ENCODE results near the gene EPHA6.
"Not testable (repeated sequence)": the region's sequence is repeated elsewhere in the genome, so short reads cannot be mapped to it uniquely, and the experiment has no call there.

Gene EPHA6

DNA sequence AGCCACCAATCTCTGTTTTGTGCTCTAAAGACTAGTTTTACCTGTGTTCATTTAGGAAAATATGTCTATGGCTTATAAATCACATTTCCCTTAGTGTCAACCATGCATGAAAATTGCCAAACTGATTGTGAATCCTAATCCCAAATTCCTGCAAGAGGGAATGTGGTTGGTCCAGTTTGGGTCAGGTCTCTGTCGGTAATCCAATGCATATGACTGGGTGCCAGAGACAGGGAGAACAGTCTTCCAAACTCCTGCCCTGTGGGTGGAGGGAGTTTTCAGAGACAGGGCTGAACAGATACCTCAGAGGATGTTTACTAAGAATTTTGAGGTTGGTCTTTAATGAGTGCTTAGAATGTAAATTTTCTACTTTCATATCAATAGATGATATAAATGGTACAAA, 649.6 kb downstream of the EPHA6 start:
- H3K9me3 ChIP-seq (ENCODE audit: control insufficient read depth, low read length): no peaks in the 10 kb centered on the region

DNA sequence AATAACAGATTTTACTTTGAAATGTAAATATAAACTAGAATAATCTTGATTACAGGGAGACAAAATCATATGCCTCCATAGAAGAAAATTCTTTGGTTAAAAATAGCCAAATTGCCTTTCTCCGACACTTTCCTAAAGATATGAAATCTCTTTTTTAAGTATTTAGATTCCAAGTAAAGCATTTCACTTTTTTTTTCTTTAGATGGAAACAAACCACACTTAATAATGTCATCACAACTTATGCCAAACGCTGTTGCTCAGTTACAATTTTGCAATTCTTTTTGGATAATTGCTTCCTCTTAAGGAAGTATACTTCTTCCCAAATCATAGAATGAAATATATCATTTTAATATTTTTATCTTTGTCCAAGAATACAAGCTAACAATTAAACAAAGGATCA, 656.1 kb downstream of the EPHA6 start:
- Histone ChIP-seq H3K4me3 (ENCODE audit: insufficient read depth, low read depth, low read length, poor library complexity, severe bottlenecking) (no peak overlapping the region), H3K36me3 (ENCODE audit: control insufficient read depth, insufficient read depth, low read length) (no peaks in the 10 kb centered on the region), H3K4me1 (ENCODE audit: control insufficient read depth, insufficient read depth, low read length, poor library complexity, severe bottlenecking) (no peaks in the 10 kb centered on the region), H3K9me3 (ENCODE audit: control insufficient read depth, low read length) (no peaks in the 10 kb centered on the region), H3K27me3 (replicated peaks; ENCODE audit: control insufficient read depth, insufficient read depth, low read length, poor library complexity, severe bottlenecking) (no peaks in the 10 kb centered on the region), H3K27ac (ENCODE audit: insufficient read depth, low read length, poor library complexity, severe bottlenecking) (no peak overlapping the region)
- DNase-seq: no peak

More for the DNA sequence above, 649.6 kb downstream of the EPHA6 start:
- Histone ChIP-seq H3K27me3 (replicated peaks; ENCODE audit: control insufficient read depth, insufficient read depth, low read length, poor library complexity, severe bottlenecking) (no peaks in the 10 kb centered on the region), H3K27ac (ENCODE audit: insufficient read depth, low read length, poor library complexity, severe bottlenecking) (no peak overlapping the region), H3K4me3 (ENCODE audit: insufficient read depth, low read depth, low read length, poor library complexity, severe bottlenecking) (no peak overlapping the region), H3K4me1 (ENCODE audit: control insufficient read depth, insufficient read depth, low read length, poor library complexity, severe bottlenecking) (no peaks in the 10 kb centered on the region), H3K36me3 (ENCODE audit: control insufficient read depth, insufficient read depth, low read length) (no peaks in the 10 kb centered on the region)
- no peak for DNase-seq

DNA sequence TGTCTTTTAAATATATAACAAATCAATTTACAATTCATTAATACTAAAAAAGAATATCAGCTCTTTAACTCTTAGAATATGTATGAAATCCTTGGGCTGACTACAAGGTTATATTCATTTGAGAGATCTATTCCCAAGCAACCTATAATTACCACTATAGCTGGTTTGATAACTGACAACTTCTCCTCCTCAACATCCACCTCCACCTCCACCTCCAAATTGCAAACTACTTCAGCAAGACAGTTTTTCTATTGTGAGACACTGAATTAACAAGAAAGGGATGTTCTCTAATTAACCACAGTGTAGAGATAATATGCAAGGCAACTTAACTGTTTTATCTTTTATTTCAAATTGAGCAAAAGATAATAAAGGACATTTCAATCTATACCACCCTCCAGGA, 665.3 kb downstream of the EPHA6 start:
- Histone ChIP-seq H3K36me3 (ENCODE audit: control insufficient read depth, insufficient read depth, low read length) (no peaks in the 10 kb centered on the region), H3K9me3 (ENCODE audit: control insufficient read depth, low read length) (no peaks in the 10 kb centered on the region), H3K27me3 (replicated peaks; ENCODE audit: control insufficient read depth, insufficient read depth, low read length, poor library complexity, severe bottlenecking) (no peaks in the 10 kb centered on the region), H3K27ac (ENCODE audit: insufficient read depth, low read length, poor library complexity, severe bottlenecking) (no peak overlapping the region), H3K4me3 (ENCODE audit: insufficient read depth, low read depth, low read length, poor library complexity, severe bottlenecking) (no peak overlapping the region), H3K4me1 (ENCODE audit: control insufficient read depth, insufficient read depth, low read length, poor library complexity, severe bottlenecking) (no peaks in the 10 kb centered on the region)
- DNase-seq: no peak

DNA sequence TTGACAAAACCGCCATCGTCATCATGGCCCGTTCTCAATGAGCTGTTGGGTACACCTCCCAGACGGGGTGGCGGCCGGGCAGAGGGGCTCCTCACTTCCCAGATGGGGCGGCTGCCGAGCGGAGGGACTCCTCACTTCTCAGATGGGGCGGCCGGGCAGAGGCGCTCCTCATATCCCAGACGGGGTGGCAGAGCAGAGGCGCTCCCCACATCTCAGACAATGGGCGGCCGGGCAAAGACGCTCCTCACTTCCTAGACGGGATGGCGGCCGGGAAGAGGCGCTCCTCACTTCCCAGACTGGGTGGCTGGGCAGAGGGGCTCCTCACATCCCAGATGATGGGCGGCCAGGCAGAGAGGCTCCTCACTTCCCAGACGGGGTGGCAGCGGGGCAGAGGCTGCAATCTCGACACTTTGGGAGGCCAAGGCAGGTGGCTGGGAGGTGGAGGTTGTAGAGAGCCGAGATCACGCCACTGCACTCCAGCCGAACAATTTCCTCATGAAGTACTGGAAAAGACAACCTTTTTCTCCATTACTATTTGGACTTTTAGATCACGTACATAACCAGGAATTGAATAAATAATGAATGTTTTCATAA, 666.4 kb downstream of the EPHA6 start:
- DNase-seq; H3K36me3 ChIP-seq (ENCODE audit: control insufficient read depth, insufficient read depth, low read length); H3K4me3 ChIP-seq (ENCODE audit: insufficient read depth, low read depth, low read length, poor library complexity, severe bottlenecking); H3K4me1 ChIP-seq (ENCODE audit: control insufficient read depth, insufficient read depth, low read length, poor library complexity, severe bottlenecking); H3K27me3 ChIP-seq (replicated peaks; ENCODE audit: control insufficient read depth, insufficient read depth, low read length, poor library complexity, severe bottlenecking); H3K27ac ChIP-seq (ENCODE audit: insufficient read depth, low read length, poor library complexity, severe bottlenecking); H3K9me3 ChIP-seq (ENCODE audit: control insufficient read depth, low read length): not testable (repeated sequence)

DNA sequence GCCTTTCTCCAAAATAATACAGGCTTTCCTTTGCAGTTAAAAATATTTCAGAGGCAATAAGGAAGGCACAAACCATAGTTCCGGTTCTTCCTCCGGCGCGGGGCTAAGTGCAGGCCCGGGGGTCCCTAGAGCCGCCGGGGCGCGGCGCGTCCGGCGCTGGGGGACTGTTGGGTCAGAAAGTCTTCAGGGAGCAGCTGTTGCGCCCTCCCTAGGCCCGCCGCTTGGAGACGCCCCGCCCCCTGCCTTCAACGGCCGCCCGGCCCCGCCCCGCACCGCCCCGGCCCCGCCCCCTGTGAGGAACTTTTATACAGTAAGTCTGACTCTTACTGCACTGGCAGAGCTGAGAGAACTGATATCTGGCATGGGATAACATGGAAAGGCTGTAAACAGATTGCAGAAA, 667.0 kb downstream of the EPHA6 start:
- Histone ChIP-seq H3K9me3 (ENCODE audit: control insufficient read depth, low read length) (no peaks in the 10 kb centered on the region), H3K4me3 (ENCODE audit: insufficient read depth, low read depth, low read length, poor library complexity, severe bottlenecking) (no peak overlapping the region), H3K4me1 (ENCODE audit: control insufficient read depth, insufficient read depth, low read length, poor library complexity, severe bottlenecking) (no peaks in the 10 kb centered on the region), H3K27me3 (replicated peaks; ENCODE audit: control insufficient read depth, insufficient read depth, low read length, poor library complexity, severe bottlenecking) (no peaks in the 10 kb centered on the region), H3K36me3 (ENCODE audit: control insufficient read depth, insufficient read depth, low read length) (no peaks in the 10 kb centered on the region), H3K27ac (ENCODE audit: insufficient read depth, low read length, poor library complexity, severe bottlenecking) (no peak overlapping the region)
- DNase-seq: no peak

DNA sequence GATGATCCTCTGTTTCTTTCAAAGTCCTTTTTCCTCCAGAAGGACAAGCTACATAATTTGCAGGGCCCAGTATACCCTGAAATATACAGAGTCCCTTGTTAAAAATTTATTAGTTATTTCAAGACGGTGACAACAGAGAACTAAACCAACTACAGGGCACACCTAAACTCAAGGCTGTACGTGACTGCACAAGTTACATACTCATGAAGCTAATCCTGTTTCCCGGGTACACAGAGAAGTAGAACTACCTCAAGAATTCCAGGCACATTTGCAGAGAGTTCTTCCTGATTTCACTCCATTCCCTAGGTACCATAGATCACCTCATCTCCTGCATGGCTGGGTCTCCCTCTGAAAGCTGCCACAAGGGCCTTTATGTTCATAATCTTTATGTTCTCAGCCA, 670.8 kb downstream of the EPHA6 start:
- Histone ChIP-seq H3K27me3 (replicated peaks; ENCODE audit: control insufficient read depth, insufficient read depth, low read length, poor library complexity, severe bottlenecking) (no peaks in the 10 kb centered on the region), H3K36me3 (ENCODE audit: control insufficient read depth, insufficient read depth, low read length) (no peaks in the 10 kb centered on the region), H3K27ac (ENCODE audit: insufficient read depth, low read length, poor library complexity, severe bottlenecking) (no peak overlapping the region), H3K4me3 (ENCODE audit: insufficient read depth, low read depth, low read length, poor library complexity, severe bottlenecking) (no peak overlapping the region), H3K4me1 (ENCODE audit: control insufficient read depth, insufficient read depth, low read length, poor library complexity, severe bottlenecking) (no peaks in the 10 kb centered on the region), H3K9me3 (ENCODE audit: control insufficient read depth, low read length) (no peaks in the 10 kb centered on the region)
- DNase-seq: no peak

DNA sequence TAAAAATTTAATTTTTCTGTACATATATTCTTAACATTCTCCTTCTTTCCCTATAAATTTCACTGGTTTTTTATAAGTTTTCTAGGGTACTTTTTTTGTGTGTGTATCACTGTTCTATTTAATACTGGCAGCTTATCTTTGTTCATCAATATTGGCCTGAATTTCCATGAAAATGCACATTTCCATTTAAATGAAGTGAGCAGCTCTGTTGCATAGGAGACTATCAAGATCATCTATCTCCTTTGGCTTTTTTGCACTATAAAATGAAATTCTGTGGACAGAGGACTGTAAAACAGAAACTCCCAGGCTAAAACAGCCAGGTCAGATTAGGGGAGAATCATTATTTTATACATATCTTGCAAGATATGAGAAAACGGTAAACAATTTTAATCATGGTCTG, 673.2 kb downstream of the EPHA6 start:
- no peak overlapping the region for H3K4me3 ChIP-seq (ENCODE audit: insufficient read depth, low read depth, low read length, poor library complexity, severe bottlenecking)
- no peak overlapping the region for H3K27ac ChIP-seq (ENCODE audit: insufficient read depth, low read length, poor library complexity, severe bottlenecking)
- no peaks in the 10 kb centered on the region for H3K36me3 ChIP-seq (ENCODE audit: control insufficient read depth, insufficient read depth, low read length)
- DNase-seq: no peak
- no peaks in the 10 kb centered on the region for H3K27me3 ChIP-seq (replicated peaks; ENCODE audit: control insufficient read depth, insufficient read depth, low read length, poor library complexity, severe bottlenecking)
- H3K9me3 ChIP-seq (ENCODE audit: control insufficient read depth, low read length): no peaks in the 10 kb centered on the region
- no peaks in the 10 kb centered on the region for H3K4me1 ChIP-seq (ENCODE audit: control insufficient read depth, insufficient read depth, low read length, poor library complexity, severe bottlenecking)

DNA sequence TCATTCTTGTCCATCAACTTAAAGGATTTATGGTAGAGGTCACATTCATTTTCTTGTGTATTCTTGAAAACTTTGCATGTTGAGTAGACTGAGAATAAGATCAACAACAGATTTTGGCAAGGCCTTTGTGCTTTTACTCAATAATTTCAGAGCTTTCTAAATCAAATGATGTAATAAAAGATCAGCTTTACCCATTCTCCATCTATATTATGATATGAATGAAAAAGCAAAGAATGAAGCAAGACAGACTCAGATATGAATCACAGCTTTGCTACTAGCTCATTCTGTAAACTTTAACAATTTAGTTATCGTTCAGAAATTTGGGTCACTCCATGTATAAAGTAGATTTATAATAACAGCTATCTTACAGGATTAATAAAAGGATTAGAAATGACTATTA, 674.3 kb downstream of the EPHA6 start:
- DNase-seq: no peak
- H3K27me3 ChIP-seq (replicated peaks; ENCODE audit: control insufficient read depth, insufficient read depth, low read length, poor library complexity, severe bottlenecking): no peaks in the 10 kb centered on the region
- no peaks in the 10 kb centered on the region for H3K9me3 ChIP-seq (ENCODE audit: control insufficient read depth, low read length)
- no peaks in the 10 kb centered on the region for H3K4me1 ChIP-seq (ENCODE audit: control insufficient read depth, insufficient read depth, low read length, poor library complexity, severe bottlenecking)
- H3K36me3 ChIP-seq (ENCODE audit: control insufficient read depth, insufficient read depth, low read length): no peaks in the 10 kb centered on the region
- no peak overlapping the region for H3K27ac ChIP-seq (ENCODE audit: insufficient read depth, low read length, poor library complexity, severe bottlenecking)
- H3K4me3 ChIP-seq (ENCODE audit: insufficient read depth, low read depth, low read length, poor library complexity, severe bottlenecking): no peak overlapping the region

DNA sequence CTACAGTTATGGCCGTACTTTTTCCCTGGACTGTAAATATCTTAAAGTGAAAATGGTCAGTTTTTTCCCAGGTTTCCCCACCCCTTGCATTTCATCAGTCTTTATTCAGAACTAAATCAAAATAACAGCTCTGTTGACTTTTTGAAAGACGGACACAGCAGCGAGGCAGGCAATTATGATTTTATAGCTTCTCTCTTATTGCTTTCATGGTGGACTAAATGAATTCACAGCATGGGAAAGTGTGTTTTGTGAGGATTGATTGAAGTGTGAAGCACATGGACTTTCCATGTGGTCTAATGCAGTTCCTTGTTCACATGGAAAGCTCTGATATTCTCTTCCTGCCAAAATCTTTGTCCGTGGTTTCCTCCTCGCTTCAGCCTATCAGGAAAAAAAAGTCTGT, 681.5 kb downstream of the EPHA6 start:
- no peaks in the 10 kb centered on the region for H3K9me3 ChIP-seq (ENCODE audit: control insufficient read depth, low read length)
- DNase-seq: no peak
- H3K27me3 ChIP-seq (replicated peaks; ENCODE audit: control insufficient read depth, insufficient read depth, low read length, poor library complexity, severe bottlenecking): no peaks in the 10 kb centered on the region
- no peaks in the 10 kb centered on the region for H3K4me1 ChIP-seq (ENCODE audit: control insufficient read depth, insufficient read depth, low read length, poor library complexity, severe bottlenecking)
- no peak overlapping the region for H3K27ac ChIP-seq (ENCODE audit: insufficient read depth, low read length, poor library complexity, severe bottlenecking)
- H3K4me3 ChIP-seq (ENCODE audit: insufficient read depth, low read depth, low read length, poor library complexity, severe bottlenecking): no peak overlapping the region
- no peaks in the 10 kb centered on the region for H3K36me3 ChIP-seq (ENCODE audit: control insufficient read depth, insufficient read depth, low read length)

DNA sequence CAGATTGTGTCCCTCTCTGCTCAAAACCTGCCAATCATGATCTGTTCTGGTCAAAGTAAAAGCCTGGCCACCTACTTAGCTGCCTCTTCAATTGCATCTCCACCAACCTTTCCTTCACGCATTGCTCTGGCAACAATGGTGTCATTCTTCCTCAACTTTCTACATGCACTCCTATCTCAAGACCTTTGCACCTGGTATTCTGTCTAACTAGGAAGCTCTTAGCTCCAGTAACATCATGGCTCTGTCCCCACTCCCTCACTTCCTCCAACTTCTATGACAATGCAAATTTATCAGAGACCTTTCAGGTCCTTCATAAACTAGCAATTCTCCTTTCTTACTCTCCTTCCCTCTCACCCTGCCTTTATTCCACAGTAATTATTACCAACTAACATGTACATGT, 682.7 kb downstream of the EPHA6 start:
- Histone ChIP-seq H3K36me3 (ENCODE audit: control insufficient read depth, insufficient read depth, low read length) (no peaks in the 10 kb centered on the region), H3K4me1 (ENCODE audit: control insufficient read depth, insufficient read depth, low read length, poor library complexity, severe bottlenecking) (no peaks in the 10 kb centered on the region), H3K9me3 (ENCODE audit: control insufficient read depth, low read length) (no peaks in the 10 kb centered on the region), H3K4me3 (ENCODE audit: insufficient read depth, low read depth, low read length, poor library complexity, severe bottlenecking) (no peak overlapping the region), H3K27me3 (replicated peaks; ENCODE audit: control insufficient read depth, insufficient read depth, low read length, poor library complexity, severe bottlenecking) (no peaks in the 10 kb centered on the region), H3K27ac (ENCODE audit: insufficient read depth, low read length, poor library complexity, severe bottlenecking) (no peak overlapping the region)
- DNase-seq: no peak

DNA sequence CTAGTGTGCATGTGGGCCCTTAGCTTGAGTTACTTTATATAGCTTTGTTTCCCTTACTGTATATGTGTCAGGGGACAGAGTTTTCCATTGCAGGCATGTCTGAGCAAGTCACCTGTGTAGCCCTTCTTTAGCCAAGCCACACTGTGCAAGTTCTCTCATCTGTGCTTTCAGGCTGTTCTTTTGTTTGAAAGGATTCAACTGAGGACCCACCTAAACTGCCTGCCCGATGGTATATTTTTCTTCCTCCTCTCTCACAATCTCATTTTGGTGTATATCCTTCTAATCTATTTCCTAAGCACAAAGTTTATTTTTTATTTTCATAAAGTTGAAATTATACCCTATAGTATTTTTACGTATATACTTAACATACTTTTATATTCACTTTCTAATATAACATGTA, 690.1 kb downstream of the EPHA6 start:
- Histone ChIP-seq H3K36me3 (ENCODE audit: control insufficient read depth, insufficient read depth, low read length) (no peaks in the 10 kb centered on the region), H3K27ac (ENCODE audit: insufficient read depth, low read length, poor library complexity, severe bottlenecking) (no peak overlapping the region), H3K9me3 (ENCODE audit: control insufficient read depth, low read length) (no peaks in the 10 kb centered on the region), H3K4me1 (ENCODE audit: control insufficient read depth, insufficient read depth, low read length, poor library complexity, severe bottlenecking) (no peaks in the 10 kb centered on the region), H3K27me3 (replicated peaks; ENCODE audit: control insufficient read depth, insufficient read depth, low read length, poor library complexity, severe bottlenecking) (no peaks in the 10 kb centered on the region), H3K4me3 (ENCODE audit: insufficient read depth, low read depth, low read length, poor library complexity, severe bottlenecking) (no peak overlapping the region)
- no peak for DNase-seq

Data from effector memory CD4-positive, alpha-beta T cell (primary cell).